Mucosa of descending colon (tissue), 3 donors: Measurements from ENCODE around the gene CRYBB2. TPM values are rescaled to one million over a fixed set of nuclear protein-coding genes. Genes with fewer than 3 reads are reported as not detected.
"Not testable (repeated sequence)": the region's sequence is repeated elsewhere in the genome, so short reads cannot be mapped to it uniquely, and the experiment has no call there.

Experiments
- ATAC-seq: fragments of 200-7000 bp; cut with Tn5 transposase; one replicate; pipeline ENCODE4 v1.9.1; 2020; ENCODE audit warnings: mild to moderate bottlenecking, moderate library complexity
- DNase-seq, 3 donors: peaks; one replicate each; pipeline ENCODE4 v3.0.0-alpha.2; 2020
- H3K36me3 ChIP-seq: fragments of 200-600 bp; one replicate; pipeline ENCODE4 v1.8.0; 2021; ENCODE audit warnings: low read depth, mild to moderate bottlenecking
- H3K4me1 ChIP-seq: fragments of 200-600 bp; one replicate; pipeline ENCODE4 v1.8.0; 2021; ENCODE audit warnings: low read depth, mild to moderate bottlenecking
- H3K4me3 ChIP-seq: fragments of 200-600 bp; one replicate; pipeline ENCODE4 v1.8.0; 2021; ENCODE audit warnings: mild to moderate bottlenecking
- H3K9me3 ChIP-seq: fragments of 200-600 bp; one replicate; pipeline ENCODE4 v1.8.0; 2021; ENCODE audit warnings: mild to moderate bottlenecking
- CTCF ChIP-seq: fragments of 200-600 bp; IDR thresholded peaks from one replicate; pipeline ENCODE4 v1.8.0; 2022; ENCODE audit warnings: antibody characterized with exemption, mild to moderate bottlenecking
- intact Hi-C, 2 donors: fragments of 100-400 bp; cut with DNase I in 1 of 2; cut with micrococcal nuclease in 1 of 2; formaldehyde crosslinking; loops; one replicate each; pipeline versions ENCODE4 v1.11.0 to v1.11.1; 2022; cut with DNase I, micrococcal nuclease
- total RNA-seq, 3 donors: library from RNA; stranded (reverse); fragmentation: NEBNext Ultra II Directional in 2 of 3; extraction: Animal tissue kit (Norgen Biotek cat#: 25700) in 2 of 3; gene quantifications; one replicate each; pipeline versions ENCODE4 v1.2.1 to v1.2.4, GENCODE V29; 2021 to 2023
- donor health status: DM: no; HTN: no; CAD: no; lungs with moderate emphysema.
- donor health status: DM: no; HTN: no; CAD: no.
- donor health status: DM: no; HTN: yes; CAD: no.

The CRYBB2 gene
- total RNA-seq, 3 donors from 2014 or later = 0.84 TPM; not detected in 2

GRCh38 chr22:25200967-25201366 lies 18.5 kb upstream of the CRYBB2 start:
- Histone ChIP-seq H3K9me3 (no peaks in the 10 kb centered on the region), H3K36me3 (no peaks in the 10 kb centered on the region), H3K4me3 (no peak overlapping the region), H3K4me1 (no peaks in the 10 kb centered on the region)
- ATAC-seq (peak; percentile 20), DNase-seq (no peak)
- intact Hi-C loops = no loop called here
- no peak for TF ChIP-seq CTCF

- Histone ChIP-seq H3K9me3 (no peaks in the 10 kb centered on the region), H3K4me1 (no peaks in the 10 kb centered on the region), H3K36me3 (no peaks in the 10 kb centered on the region), H3K4me3 (no peak overlapping the region)
- DNase-seq (no peak), ATAC-seq (no peak)
- intact Hi-C loops = no loop called here
- TF ChIP-seq CTCF = no peak
These were observed 17.7 kb upstream of the CRYBB2 start for GRCh38 chr22:25201557-25202273.

- Histone ChIP-seq H3K36me3 (no peaks in the 10 kb centered on the region), H3K4me3 (no peak overlapping the region), H3K9me3 (no peaks in the 10 kb centered on the region), H3K4me1 (no peaks in the 10 kb centered on the region)
- intact Hi-C loops = no loop called here
- peak; percentile 80 for ATAC-seq
- DNase-seq = peak in 2 of 3 donors; percentile 56 to 68
- TF ChIP-seq CTCF = peak; percentile 83
These were observed 17.0 kb upstream of the CRYBB2 start for GRCh38 chr22:25202290-25202921.

- intact Hi-C loops = no loop called here
- Histone ChIP-seq H3K4me3 (no peak overlapping the region), H3K36me3 (no peaks in the 10 kb centered on the region), H3K4me1 (no peaks in the 10 kb centered on the region), H3K9me3 (no peaks in the 10 kb centered on the region)
- no peak for ATAC-seq
- DNase-seq = no peak
- TF ChIP-seq CTCF = no peak
These were observed 16.4 kb upstream of the CRYBB2 start for GRCh38 chr22:25203082-25203481.

GRCh38 chr22:25204547-25204946 lies 14.9 kb upstream of the CRYBB2 start:
- H3K9me3 ChIP-seq, ATAC-seq, H3K36me3 ChIP-seq, H3K4me3 ChIP-seq, DNase-seq, H3K4me1 ChIP-seq, intact Hi-C loops: not testable (repeated sequence)

GRCh38 chr22:25205847-25206246 lies 13.6 kb upstream of the CRYBB2 start:
- intact Hi-C loops = no loop called here
- Histone ChIP-seq H3K9me3 (no peaks in the 10 kb centered on the region), H3K36me3 (no peaks in the 10 kb centered on the region), H3K4me1 (no peaks in the 10 kb centered on the region), H3K4me3 (no peak overlapping the region)
- ATAC-seq = no peak
- DNase-seq = no peak
- TF ChIP-seq CTCF = no peak
